Measurements from ENCODE around the gene ATP2A1. TPM values are rescaled to one million over a fixed set of nuclear protein-coding genes. Genes with fewer than 3 reads are reported as not detected.

The ATP2A1 gene
- total and polyA plus RNA-seq, 2 experiments from 2014 or later, result 0.73 to 4.0 TPM

- TF ChIP-seq, protein P1, sequence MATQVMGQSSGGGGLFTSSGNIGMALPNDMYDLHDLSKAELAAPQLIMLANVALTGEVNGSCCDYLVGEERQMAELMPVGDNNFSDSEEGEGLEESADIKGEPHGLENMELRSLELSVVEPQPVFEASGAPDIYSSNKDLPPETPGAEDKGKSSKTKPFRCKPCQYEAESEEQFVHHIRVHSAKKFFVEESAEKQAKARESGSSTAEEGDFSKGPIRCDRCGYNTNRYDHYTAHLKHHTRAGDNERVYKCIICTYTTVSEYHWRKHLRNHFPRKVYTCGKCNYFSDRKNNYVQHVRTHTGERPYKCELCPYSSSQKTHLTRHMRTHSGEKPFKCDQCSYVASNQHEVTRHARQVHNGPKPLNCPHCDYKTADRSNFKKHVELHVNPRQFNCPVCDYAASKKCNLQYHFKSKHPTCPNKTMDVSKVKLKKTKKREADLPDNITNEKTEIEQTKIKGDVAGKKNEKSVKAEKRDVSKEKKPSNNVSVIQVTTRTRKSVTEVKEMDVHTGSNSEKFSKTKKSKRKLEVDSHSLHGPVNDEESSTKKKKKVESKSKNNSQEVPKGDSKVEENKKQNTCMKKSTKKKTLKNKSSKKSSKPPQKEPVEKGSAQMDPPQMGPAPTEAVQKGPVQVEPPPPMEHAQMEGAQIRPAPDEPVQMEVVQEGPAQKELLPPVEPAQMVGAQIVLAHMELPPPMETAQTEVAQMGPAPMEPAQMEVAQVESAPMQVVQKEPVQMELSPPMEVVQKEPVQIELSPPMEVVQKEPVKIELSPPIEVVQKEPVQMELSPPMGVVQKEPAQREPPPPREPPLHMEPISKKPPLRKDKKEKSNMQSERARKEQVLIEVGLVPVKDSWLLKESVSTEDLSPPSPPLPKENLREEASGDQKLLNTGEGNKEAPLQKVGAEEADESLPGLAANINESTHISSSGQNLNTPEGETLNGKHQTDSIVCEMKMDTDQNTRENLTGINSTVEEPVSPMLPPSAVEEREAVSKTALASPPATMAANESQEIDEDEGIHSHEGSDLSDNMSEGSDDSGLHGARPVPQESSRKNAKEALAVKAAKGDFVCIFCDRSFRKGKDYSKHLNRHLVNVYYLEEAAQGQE (IDR thresholded peaks at IDR 0.05; ENCODE audit: unreplicated experiment), result no peak
- TF ChIP-seq NANOG (IDR thresholded peaks at IDR 0.05; ENCODE audit: borderline replicate concordance) (no peak), ETS1 (IDR thresholded peaks at IDR 0.05) (no peak)
These were observed 47.8 kb upstream of the ATP2A1 start (continued) for GRCh38 chr16:28830531-28830930.

GRCh38 chr16:28834349-28834748 is 43.9 kb upstream of the ATP2A1 start:
- Histone ChIP-seq H2AFZ (no peak overlapping the region), H3K79me2 (replicated peaks; ENCODE audit: insufficient read depth) (peaks cover 12% of the 10 kb centered on the region), H3K27ac (ENCODE audit: low read depth) (no peak overlapping the region), H3K4me3 (no peak overlapping the region), H3K4me2 (no peak overlapping the region), H4K20me1 (replicated peaks; ENCODE audit: insufficient read depth) (peaks cover 13% of the 10 kb centered on the region), H3K9me2 (ENCODE audit: insufficient read depth) (no peaks in the 10 kb centered on the region), H3F3A (replicated peaks; ENCODE audit: low read depth) (peaks cover 30% of the 10 kb centered on the region), H3K27me3 (ENCODE audit: insufficient read depth) (no peaks in the 10 kb centered on the region), H3K4me1 (ENCODE audit: insufficient read depth) (no peaks in the 10 kb centered on the region), H3K36me3 (ENCODE audit: insufficient read depth) (peaks cover 57% of the 10 kb centered on the region)
- Mint-ChIP-seq H3K9me3 (peaks cover 3% of the 10 kb centered on the region; the same call in 2 of the 3 replicates), H3K4me3 (no peak overlapping the region), H3K36me3 (ENCODE audit: low read depth) (peaks cover 100% of the 10 kb centered on the region), H3K27ac (no peak overlapping the region), H3K4me1 (no peaks in the 10 kb centered on the region; the same call in 2 of the 3 replicates), H3K27me3 (ENCODE audit: insufficient read depth, low read depth, poor library complexity) (peaks cover 17% of the 10 kb centered on the region)
- no peak for TF ChIP-seq ZNF114 (CRISPR knock-in tag; IDR thresholded peaks at IDR 0.05)
- TF ChIP-seq ETS1 (IDR thresholded peaks at IDR 0.05), result no peak
- no peak for TF ChIP-seq NANOG (IDR thresholded peaks at IDR 0.05; ENCODE audit: borderline replicate concordance)
- no peak for TF ChIP-seq ZNF331 (CRISPR knock-in tag; IDR thresholded peaks at IDR 0.05; ENCODE audit: low read depth)
- TF ChIP-seq JUNB (IDR thresholded peaks at IDR 0.05; ENCODE audit: unreplicated experiment), result no peak
- no peak for TF ChIP-seq POLR2AphosphoS5 (IDR thresholded peaks at IDR 0.05; ENCODE audit: low read depth)
- TF ChIP-seq, protein P1 (IDR thresholded peaks at IDR 0.05; ENCODE audit: unreplicated experiment), result no peak
- no peak for TF ChIP-seq EZH2 (IDR thresholded peaks at IDR 0.05; ENCODE audit: low read depth, unreplicated experiment)
- TF ChIP-seq, protein P2, sequence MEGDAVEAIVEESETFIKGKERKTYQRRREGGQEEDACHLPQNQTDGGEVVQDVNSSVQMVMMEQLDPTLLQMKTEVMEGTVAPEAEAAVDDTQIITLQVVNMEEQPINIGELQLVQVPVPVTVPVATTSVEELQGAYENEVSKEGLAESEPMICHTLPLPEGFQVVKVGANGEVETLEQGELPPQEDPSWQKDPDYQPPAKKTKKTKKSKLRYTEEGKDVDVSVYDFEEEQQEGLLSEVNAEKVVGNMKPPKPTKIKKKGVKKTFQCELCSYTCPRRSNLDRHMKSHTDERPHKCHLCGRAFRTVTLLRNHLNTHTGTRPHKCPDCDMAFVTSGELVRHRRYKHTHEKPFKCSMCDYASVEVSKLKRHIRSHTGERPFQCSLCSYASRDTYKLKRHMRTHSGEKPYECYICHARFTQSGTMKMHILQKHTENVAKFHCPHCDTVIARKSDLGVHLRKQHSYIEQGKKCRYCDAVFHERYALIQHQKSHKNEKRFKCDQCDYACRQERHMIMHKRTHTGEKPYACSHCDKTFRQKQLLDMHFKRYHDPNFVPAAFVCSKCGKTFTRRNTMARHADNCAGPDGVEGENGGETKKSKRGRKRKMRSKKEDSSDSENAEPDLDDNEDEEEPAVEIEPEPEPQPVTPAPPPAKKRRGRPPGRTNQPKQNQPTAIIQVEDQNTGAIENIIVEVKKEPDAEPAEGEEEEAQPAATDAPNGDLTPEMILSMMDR (conservative IDR thresholded peaks at IDR 0.05; ENCODE audit: low read depth in 2 of 2), result no peak
- ATAC-seq (no peak), DNase-seq (ENCODE audit: low spot score) (no peak)

All from GM23338 (cell line).